ENCODE measurements around the gene CROCC.

CROCC gene

DNA sequence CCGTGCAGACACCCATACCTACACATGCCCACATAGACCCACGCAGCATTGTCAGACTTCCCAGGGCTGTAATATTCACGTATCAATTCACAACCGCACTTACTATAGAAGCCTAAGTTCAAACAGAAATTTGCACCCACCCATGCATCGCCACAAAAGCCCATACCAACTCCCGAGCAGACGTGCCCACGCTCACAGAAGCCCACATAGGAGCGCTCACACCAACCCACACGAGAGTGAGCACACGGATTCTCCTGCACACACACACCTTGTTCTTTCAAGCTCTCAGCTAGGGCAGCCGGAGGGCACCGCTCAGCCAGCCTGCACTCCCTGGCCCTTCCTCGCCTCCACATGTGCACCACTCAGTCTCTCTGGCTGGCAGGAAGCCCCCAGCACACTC, 54.1 kb downstream of the CROCC start:
- Mint-ChIP-seq H3K36me3 (ENCODE audit: low read depth) (no peaks in the 10 kb centered on the region), H3K9me3 (no peaks in the 10 kb centered on the region), H3K4me3 (no peak overlapping the region), H3K4me1 (ENCODE audit: low read depth) (peaks cover 2% of the 10 kb centered on the region), H3K27me3 (peaks cover 7% of the 10 kb centered on the region), H3K27ac (no peak overlapping the region)

DNA sequence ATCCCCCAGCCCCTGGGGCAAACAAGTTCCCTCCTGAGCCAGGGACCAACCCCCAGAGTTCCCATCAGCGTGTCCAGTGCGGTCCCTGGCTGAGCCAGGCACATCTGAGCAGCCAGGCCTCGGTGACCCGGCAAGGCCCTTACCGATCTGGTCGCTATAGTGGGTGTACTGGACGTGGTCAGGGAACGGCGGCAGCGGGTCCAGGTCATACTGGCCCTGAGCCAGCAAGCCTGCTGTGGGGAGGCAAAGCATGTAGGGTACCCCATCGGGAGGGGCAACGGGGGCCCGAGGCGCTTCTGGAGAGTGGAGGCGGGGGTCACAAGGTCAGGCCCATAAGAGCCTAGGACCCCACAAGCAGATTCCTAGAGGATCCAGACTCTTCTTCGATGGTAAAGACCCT, 55.2 kb downstream of the CROCC start:
- H3K4me1 Mint-ChIP-seq (ENCODE audit: low read depth): peaks cover 9% of the 10 kb centered on the region
- no peaks in the 10 kb centered on the region for H3K36me3 Mint-ChIP-seq (ENCODE audit: low read depth)
- H3K9me3 Mint-ChIP-seq: no peaks in the 10 kb centered on the region
- peaks cover 16% of the 10 kb centered on the region for H3K27me3 Mint-ChIP-seq
- no peak overlapping the region for H3K27ac Mint-ChIP-seq
- no peak overlapping the region for H3K4me3 Mint-ChIP-seq

DNA sequence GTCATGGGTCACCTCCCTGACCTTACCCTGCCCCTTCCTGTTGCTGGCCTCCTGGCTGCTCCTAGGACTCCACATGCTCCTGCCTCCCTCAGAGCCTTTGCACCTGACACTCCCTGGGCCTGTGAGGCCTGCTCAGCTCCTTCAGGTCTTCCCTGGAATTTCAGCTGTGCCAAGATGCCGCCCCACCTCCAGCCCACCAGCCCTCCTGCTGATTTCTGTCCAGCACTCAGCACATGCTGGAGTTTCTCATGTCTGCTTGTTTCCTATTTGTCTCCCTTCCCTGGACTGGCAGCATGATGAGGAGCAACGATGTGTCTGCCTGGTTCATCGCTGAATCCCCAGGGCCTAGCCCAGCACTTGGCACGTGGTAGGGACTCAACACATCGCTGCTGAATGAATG, 55.6 kb downstream of the CROCC start:
- peaks cover 16% of the 10 kb centered on the region for H3K27me3 Mint-ChIP-seq
- peaks cover 9% of the 10 kb centered on the region for H3K4me1 Mint-ChIP-seq (ENCODE audit: low read depth)
- H3K4me3 Mint-ChIP-seq: no peak overlapping the region
- no peaks in the 10 kb centered on the region for H3K36me3 Mint-ChIP-seq (ENCODE audit: low read depth)
- H3K9me3 Mint-ChIP-seq: no peaks in the 10 kb centered on the region
- H3K27ac Mint-ChIP-seq: no peak overlapping the region

DNA sequence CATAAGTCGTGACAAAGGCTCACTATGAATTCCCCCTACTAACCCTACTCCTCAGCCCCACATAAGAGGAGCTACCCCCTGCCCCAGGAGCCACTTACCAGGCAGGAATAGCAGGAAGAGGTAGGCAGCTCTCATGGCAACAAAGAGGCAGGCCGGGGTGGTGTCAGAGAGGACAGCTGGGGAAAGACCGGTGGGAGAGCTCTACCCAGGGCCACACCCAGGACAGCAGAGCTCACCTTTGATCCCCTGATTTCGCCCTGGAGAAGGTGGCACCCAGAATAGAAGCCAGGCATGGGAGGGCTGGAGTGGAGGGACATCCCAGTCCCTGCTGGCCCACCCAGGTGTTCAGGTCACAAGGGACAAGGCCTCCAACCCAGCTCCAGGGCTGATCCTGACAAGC, 56.4 kb downstream of the CROCC start:
- Mint-ChIP-seq H3K27ac (no peak overlapping the region), H3K4me1 (ENCODE audit: low read depth) (peaks cover 9% of the 10 kb centered on the region), H3K36me3 (ENCODE audit: low read depth) (no peaks in the 10 kb centered on the region), H3K9me3 (no peaks in the 10 kb centered on the region), H3K4me3 (no peak overlapping the region), H3K27me3 (peaks cover 21% of the 10 kb centered on the region)

DNA sequence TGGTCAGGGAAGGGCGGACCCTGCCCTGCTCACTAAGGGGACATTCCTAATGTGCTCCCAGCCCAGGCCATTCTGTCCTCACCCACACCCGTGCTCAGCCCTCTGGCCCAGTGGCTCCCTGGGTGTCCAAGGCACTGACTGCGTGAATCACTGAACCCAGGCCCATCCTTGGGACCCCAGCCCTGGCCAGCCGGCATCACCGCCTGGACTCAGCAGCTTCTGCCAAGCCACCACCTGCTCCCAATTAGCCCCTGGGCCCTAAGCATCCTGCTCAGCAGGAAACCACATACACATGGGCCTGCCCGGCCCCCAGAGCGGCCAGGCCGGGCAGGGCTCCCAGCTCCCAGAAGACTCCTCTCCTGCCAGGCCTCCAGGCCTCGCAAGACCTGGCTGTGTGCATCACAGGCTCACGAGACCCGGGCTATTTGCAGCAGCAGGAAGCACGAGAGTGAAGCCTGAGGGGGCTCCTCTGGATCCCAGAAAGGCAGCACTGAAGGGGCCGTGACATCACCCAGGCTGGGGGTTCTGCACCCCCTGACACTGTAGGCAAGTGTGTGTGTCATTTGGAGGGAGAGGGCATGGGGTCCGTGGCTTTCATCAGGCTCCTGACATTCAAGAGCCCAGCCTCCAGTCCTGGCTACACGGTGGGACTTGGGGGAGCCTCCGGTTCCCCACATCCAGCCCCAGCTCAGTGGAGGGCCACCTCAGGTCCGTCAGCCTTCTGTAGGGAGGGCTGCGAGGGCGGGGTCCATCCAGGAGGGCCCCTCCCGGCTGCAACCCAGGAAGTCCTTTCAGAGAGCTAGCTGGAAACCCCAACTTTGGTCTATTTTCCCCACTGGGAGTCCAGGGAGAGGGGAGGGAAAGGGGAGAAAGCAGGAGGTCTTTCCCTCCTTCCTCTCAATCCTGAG, 57.1 kb downstream of the CROCC start:
- no peaks in the 10 kb centered on the region for H3K36me3 Mint-ChIP-seq (ENCODE audit: low read depth)
- H3K9me3 Mint-ChIP-seq: no peaks in the 10 kb centered on the region
- H3K4me1 Mint-ChIP-seq (ENCODE audit: low read depth): peaks cover 9% of the 10 kb centered on the region
- peaks cover 24% of the 10 kb centered on the region for H3K27me3 Mint-ChIP-seq
- H3K4me3 Mint-ChIP-seq: no peak overlapping the region
- no peak overlapping the region for H3K27ac Mint-ChIP-seq

DNA sequence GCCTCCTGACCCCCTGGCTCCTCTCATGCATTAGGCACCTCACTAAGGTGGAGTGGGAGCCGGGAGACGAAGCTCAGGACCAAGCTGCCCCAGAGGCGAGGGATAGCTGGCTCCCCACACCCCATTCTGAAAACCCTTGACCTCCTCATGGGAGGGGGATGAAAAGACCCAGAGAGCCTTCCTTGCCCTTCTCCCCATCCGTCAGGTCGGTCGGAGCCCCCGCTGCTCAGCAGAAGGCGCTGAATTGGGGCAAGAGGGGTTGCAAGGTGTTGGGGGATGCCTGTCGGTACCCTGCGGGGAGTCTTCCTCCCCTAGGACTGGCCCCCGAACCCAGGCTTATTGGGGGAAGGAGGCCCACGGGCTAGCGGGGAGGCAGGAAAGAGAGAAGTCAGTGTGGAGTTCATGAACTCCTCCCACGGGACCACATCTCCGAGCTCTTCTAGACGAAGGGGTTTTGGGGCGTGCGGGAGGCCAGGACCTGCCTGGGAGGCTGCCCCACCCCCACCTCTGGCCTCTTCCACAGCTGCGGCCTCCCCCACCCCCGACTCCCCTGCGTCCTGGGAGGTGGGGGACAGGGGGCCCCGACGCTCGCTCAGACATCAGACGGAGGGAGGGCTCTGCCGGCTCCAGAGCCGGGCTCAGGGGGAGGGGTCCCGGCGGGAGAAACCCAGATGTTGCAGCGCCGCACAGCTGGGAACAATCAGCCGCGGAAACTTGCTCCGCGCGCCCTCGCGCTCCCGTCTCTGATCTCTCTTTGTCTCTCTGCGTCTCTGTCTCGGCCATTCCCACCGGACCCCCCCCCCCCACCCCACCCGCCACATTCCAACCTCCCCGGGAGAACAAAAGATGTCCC, 58.0 kb downstream of the CROCC start:
- H3K36me3 Mint-ChIP-seq (ENCODE audit: low read depth): no peaks in the 10 kb centered on the region
- H3K9me3 Mint-ChIP-seq: no peaks in the 10 kb centered on the region
- peaks cover 24% of the 10 kb centered on the region for H3K27me3 Mint-ChIP-seq
- no peak overlapping the region for H3K4me3 Mint-ChIP-seq
- peaks cover 9% of the 10 kb centered on the region for H3K4me1 Mint-ChIP-seq (ENCODE audit: low read depth)
- no peak overlapping the region for H3K27ac Mint-ChIP-seq

DNA sequence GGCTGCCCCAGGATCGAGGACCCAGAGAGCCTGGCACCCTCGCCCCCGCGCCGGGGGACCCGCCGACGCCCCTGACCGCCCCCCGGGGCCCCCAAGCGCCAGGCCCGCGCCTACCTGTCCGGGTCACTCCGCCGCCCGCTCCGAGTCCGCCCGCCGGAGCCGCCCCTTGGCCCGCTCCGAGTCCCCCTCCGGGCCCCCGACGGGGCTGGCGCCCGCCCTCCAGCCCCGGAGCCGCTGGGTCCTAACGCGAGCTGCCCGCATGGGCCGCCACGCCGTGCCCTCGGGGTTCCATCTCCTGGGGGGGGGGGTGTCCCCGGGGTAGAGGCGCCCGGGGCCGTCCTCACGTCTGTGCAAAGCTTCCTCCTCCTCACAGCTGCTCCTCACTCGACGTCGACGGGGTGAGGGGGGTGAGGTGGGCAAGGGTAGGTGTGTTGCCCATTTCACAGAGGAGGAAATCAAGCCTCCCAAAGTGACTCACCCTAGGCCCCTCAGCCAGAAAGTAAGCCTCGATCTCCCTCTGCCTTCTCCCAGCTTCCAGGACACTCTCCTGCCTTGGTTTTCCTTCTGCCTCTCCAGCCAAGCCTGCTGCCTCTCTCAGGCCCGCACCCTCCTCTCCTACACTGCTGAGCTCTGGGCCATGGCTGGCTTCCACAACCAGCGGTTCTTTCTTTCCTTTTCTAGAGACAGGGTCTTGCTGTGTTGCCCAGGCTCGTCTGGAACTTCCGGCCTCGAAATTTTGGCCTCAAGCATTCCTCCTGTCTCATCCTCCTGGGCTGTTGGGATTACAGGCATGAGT, 58.9 kb downstream of the CROCC start, which contains the start of gene MFAP2:
TSS of gene MFAP2 (minus strand) at position 148 of the 796 bp plus-strand sequence. CDS start 2,347 bp downstream, outside the sequence.
- Mint-ChIP-seq H3K4me1 (ENCODE audit: low read depth) (peaks cover 9% of the 10 kb centered on the region), H3K27me3 (peaks cover 24% of the 10 kb centered on the region), H3K4me3 (peak within 1 kb of the TSS; percentile 52), H3K9me3 (no peaks in the 10 kb centered on the region), H3K27ac (peak within 1 kb of the TSS; percentile 36), H3K36me3 (ENCODE audit: low read depth) (peaks cover 2% of the 10 kb centered on the region)

DNA sequence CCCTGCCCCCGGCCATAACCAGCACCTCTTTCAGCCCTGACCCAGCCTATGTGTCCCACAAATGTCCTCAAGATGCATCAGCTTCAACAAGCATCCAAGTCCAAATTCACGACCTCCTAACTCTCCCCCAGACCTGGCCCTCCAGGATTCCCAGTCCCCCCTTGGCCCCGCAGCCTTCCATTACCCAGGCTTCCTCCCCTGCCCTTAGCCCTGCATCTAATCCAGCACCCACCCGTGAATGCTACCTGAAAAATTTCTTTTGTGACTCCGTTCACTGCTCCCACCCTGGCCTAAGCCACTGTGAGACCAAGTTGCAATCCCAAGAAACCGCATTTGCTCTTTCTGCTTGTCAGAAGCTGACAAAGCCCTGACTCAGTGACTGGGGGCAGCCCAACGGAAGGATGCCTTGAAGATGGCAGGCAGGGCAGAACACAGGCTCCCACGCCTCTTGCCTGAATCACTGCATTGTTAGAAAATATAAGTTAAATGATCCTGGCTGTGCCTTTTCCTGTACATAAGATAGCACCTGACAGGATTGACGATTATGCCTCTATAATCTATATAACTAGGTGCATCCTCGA, 59.6 kb downstream of the CROCC start:
- H3K4me3 Mint-ChIP-seq: peak overlapping the region; percentile 52
- no peaks in the 10 kb centered on the region for H3K9me3 Mint-ChIP-seq
- peaks cover 9% of the 10 kb centered on the region for H3K4me1 Mint-ChIP-seq (ENCODE audit: low read depth)
- peak overlapping the region; percentile 36 for H3K27ac Mint-ChIP-seq
- H3K27me3 Mint-ChIP-seq: peaks cover 24% of the 10 kb centered on the region
- H3K36me3 Mint-ChIP-seq (ENCODE audit: low read depth): peaks cover 6% of the 10 kb centered on the region

DNA sequence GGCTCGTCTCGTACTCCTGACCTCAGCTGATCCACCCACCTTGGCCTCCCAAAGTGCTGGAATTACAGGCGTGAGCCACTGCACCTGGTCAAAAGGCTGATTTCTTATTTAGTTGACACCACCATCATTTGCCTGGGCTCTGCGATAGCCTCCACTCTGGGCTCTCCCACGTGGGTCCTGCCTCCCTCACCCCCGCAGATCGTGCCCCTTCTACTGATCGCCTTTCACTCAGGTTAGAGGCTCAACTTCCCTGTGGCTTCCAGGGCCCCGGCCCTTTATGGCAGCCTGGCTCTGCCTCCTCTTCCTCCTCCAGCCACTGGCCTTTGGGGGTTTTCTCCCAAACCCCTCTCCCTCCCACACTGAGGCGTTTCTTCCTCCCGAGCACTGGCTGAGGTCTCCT, 61.2 kb downstream of the CROCC start:
- Mint-ChIP-seq H3K4me1 (ENCODE audit: low read depth) (peaks cover 9% of the 10 kb centered on the region), H3K9me3 (no peaks in the 10 kb centered on the region), H3K27me3 (peaks cover 24% of the 10 kb centered on the region), H3K27ac (no peak overlapping the region), H3K4me3 (no peak overlapping the region), H3K36me3 (ENCODE audit: low read depth) (peaks cover 6% of the 10 kb centered on the region)

DNA sequence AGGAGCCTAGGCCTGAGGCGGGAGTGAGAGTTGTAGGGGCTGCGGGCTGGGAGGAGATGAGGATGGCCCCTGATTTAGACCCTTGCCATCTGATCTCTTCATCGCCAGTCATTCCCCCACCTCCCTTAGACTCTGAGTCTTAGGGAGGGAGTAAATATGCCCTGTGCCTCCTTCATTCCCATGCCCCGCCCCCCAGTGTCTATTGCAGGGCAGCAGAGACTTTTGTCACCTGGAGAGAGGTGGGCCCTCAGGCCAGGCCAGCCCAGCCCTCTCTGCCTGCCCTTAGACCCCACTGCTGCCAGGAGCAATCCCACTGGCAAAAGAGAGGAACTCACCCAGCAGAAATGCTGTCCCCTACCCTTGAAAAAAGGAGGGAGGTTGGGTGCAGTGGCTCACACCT, 61.9 kb downstream of the CROCC start:
- peaks cover 6% of the 10 kb centered on the region for H3K36me3 Mint-ChIP-seq (ENCODE audit: low read depth)
- no peak overlapping the region for H3K4me3 Mint-ChIP-seq
- H3K9me3 Mint-ChIP-seq: no peaks in the 10 kb centered on the region
- no peak overlapping the region for H3K27ac Mint-ChIP-seq
- H3K27me3 Mint-ChIP-seq: peaks cover 24% of the 10 kb centered on the region
- H3K4me1 Mint-ChIP-seq (ENCODE audit: low read depth): peaks cover 9% of the 10 kb centered on the region

DNA sequence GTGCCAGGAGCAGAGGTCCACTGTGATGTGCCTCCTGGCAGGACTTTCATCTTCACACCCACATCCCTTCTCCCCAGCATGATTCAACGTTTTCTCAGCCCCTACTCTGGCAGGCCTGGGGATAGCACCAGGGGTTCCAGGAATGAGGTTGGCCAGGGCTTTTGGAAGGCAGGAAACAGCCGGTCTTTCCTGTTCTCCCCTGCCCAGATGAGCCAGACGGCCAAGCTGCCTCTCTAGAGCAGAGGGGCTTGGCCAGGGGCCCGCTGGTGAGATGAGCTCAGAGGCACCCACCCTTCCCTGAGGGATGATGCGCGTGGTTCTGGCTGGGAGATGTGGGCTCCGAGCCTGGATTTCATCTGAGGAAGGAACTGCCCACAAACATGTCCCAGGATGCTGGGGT, 63.0 kb downstream of the CROCC start:
- H3K36me3 Mint-ChIP-seq (ENCODE audit: low read depth): peaks cover 6% of the 10 kb centered on the region
- no peak overlapping the region for H3K27ac Mint-ChIP-seq
- H3K27me3 Mint-ChIP-seq: peaks cover 19% of the 10 kb centered on the region
- H3K4me1 Mint-ChIP-seq (ENCODE audit: low read depth): peaks cover 9% of the 10 kb centered on the region
- no peaks in the 10 kb centered on the region for H3K9me3 Mint-ChIP-seq
- no peak overlapping the region for H3K4me3 Mint-ChIP-seq

DNA sequence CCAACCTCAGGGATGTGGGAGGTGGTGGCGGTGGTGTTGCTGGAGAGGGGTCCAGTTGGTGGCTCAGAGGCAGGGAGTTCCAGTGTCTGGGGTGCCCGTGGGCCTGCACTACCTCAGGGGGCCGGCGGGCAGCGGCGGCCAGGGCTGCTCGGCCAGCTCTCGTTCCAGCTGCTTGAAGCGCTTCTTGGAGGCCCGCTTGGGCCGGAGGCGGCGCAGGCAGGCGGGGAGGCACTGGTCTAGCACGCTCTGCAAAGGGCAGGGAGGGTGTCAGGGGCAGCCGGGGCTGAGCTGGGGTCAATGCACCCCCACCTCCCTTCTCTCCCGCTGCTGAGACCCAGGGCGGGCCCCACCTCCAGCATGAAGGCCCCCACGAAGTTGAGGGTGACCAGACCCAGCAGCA, 64.4 kb downstream of the CROCC start:
- Mint-ChIP-seq H3K9me3 (no peaks in the 10 kb centered on the region), H3K27me3 (peaks cover 14% of the 10 kb centered on the region), H3K36me3 (ENCODE audit: low read depth) (peaks cover 6% of the 10 kb centered on the region), H3K4me3 (no peak overlapping the region), H3K4me1 (ENCODE audit: low read depth) (peaks cover 4% of the 10 kb centered on the region), H3K27ac (no peak overlapping the region)

DNA sequence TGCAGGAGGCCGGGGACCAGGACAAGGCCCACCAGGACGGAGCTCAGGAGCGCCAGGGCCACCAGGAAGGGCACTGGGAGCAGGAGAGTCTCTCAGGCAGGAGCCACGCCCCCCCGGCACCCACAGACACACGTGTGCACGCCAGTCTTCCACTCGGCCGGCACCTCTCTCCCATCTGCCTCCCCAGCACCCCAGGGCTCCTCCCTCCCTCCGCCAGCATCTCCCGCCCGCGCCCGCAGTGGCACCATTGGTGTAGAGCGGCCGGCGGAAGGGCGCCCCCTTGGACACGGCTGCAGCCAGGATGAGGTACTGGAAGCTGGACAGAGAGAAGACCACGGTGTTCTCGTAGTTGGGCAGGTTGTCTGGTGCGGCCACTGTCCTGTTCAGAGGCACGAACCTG, 64.8 kb downstream of the CROCC start:
- Mint-ChIP-seq H3K9me3 (no peaks in the 10 kb centered on the region), H3K4me3 (no peak overlapping the region), H3K36me3 (ENCODE audit: low read depth) (peaks cover 6% of the 10 kb centered on the region), H3K27me3 (peaks cover 9% of the 10 kb centered on the region), H3K4me1 (ENCODE audit: low read depth) (no peaks in the 10 kb centered on the region), H3K27ac (no peak overlapping the region)

DNA sequence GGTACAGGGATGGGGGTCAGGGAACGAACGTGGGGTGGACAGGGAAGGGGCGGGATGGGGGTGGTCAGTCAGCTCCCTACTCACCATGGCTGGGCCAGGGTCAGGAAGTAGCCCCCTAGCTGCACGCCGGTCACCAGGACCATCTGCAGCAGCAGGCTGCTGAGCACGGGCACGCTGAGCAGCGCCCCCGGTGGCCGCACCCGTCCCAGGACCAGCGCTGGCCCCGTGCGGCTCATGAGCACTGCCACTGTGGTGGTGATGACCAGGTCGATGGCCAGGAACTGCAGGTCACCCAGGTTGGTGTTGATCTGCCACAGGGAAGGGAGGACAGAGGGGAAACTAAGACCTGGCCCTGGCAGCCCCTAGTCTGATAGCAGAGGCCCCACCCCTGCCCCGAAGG, 65.2 kb downstream of the CROCC start:
- Mint-ChIP-seq H3K27ac (no peak overlapping the region), H3K36me3 (ENCODE audit: low read depth) (peaks cover 6% of the 10 kb centered on the region), H3K4me3 (no peak overlapping the region), H3K4me1 (ENCODE audit: low read depth) (no peaks in the 10 kb centered on the region), H3K27me3 (peaks cover 8% of the 10 kb centered on the region), H3K9me3 (no peaks in the 10 kb centered on the region)

Measured in stimulated activated naive CD8-positive, alpha-beta T cell treated with anti-CD3 and anti-CD28 coated beads, Interleukin-15, Interleukin-2, amounts not matched to agents 100 ng/mL and 50 ng/mL, for 24 hours (primary cell).